Thoracic aorta (tissue), 2 donors: Measurements from ENCODE around the gene APBA3. TPM values are rescaled to one million over a fixed set of nuclear protein-coding genes. Genes with fewer than 3 reads are reported as not detected.

ENCODE experiments used
- ATAC-seq: fragments of 150-250 bp; one replicate; pipeline ENCODE4 v1.8.0; 2017; ENCODE audit warnings: low read depth; ENCODE audit not compliant: insufficient number of reproducible peaks, low FRiP score
- DNase-seq: peaks from one replicate; pipeline ENCODE4 v3.0.0-alpha.2; 2020; ENCODE audit warnings: low spot score
- H3K27ac ChIP-seq, 2 donors: fragments of 200-600 bp; sonication (generic); 1 replicate in 1 of 2; 2 replicates in 1 of 2; pipeline ENCODE4 v1.5.1; 2016; ENCODE audit warnings: mild to moderate bottlenecking in 2 of 2, moderate library complexity in 2 of 2
- H3K27me3 ChIP-seq: fragments of 200-600 bp; sonication (generic); replicated peaks from 2 replicates; pipeline ENCODE4 v1.6.0; 2016; ENCODE audit warnings: mild to moderate bottlenecking; ENCODE audit not compliant: insufficient read depth
- H3K36me3 ChIP-seq: fragments of 200-600 bp; sonication (generic); one replicate; pipeline ENCODE4 v1.5.1; 2016
- H3K4me1 ChIP-seq, 2 donors: fragments of 200-600 bp; sonication (generic); 1 replicate in 1 of 2; 2 replicates in 1 of 2; pipeline versions ENCODE4 v1.5.1 to v1.6.0; 2016; ENCODE audit warnings: low read depth in 2 of 2, mild to moderate bottlenecking in 1 of 2; ENCODE audit not compliant: control insufficient read depth in 1 of 2
- H3K4me3 ChIP-seq: fragments of 200-600 bp; sonication (generic); 2 replicates; pipeline ENCODE4 v1.5.1; 2016; ENCODE audit warnings: mild to moderate bottlenecking
- H3K9me3 ChIP-seq: fragments of 200-600 bp; sonication (generic); 2 replicates; pipeline ENCODE4 v1.5.1; 2016
- total RNA-seq, 2 donors: library from RNA; depleted of rRNA; stranded (reverse); fragments of >200 nt; gene quantifications; one replicate each; pipeline versions ENCODE4 v1.1.0 to v1.2.3, GENCODE V29; 2016
- TF ChIP-seq, protein P1 (sequence below): fragments of 200-600 bp; sonication (generic); IDR thresholded peaks from one replicate; pipeline ENCODE4 v1.5.1; 2019; ENCODE audit warnings: antibody characterized with exemption

Gene APBA3
- total RNA-seq, 2 donors from 2014 or later = 17.4 to 26.8 TPM

DNA sequence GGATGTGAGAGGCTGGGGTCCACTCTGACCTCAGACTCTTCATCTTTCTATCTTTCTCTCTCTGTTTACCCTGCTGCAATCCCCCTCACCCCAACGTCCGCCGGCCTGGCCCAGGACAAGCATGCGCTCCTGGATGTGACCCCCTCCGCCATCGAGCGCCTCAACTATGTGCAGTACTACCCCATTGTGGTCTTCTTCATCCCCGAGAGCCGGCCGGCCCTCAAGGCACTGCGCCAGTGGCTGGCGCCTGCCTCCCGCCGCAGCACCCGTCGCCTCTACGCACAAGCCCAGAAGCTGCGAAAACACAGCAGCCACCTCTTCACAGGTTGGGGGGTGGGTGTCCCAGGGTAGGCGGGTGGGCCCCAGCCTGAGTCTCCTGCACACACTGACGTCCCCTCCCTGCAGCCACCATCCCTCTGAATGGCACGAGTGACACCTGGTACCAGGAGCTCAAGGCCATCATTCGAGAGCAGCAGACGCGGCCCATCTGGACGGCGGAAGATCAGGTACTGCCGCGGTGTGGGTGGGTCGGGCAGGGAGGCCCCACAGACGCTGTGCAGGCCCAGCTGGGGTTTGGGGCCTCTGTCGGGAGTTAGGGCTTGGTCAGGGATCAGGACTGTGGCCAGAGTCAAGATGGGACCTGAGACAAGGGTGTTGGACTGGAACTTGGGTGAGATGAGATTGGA lies 15.0 kb downstream of the APBA3 start:
- ATAC-seq = no peak
- Histone ChIP-seq H3K27ac (no peak overlapping the region), H3K36me3 (peaks cover 7% of the 10 kb centered on the region), H3K9me3 (no peaks in the 10 kb centered on the region), H3K4me3 (no peak overlapping the region), H3K27me3 (no peaks in the 10 kb centered on the region), H3K4me1 (no peaks in the 10 kb centered on the region)
- DNase-seq = no peak
- TF ChIP-seq, protein P1, sequence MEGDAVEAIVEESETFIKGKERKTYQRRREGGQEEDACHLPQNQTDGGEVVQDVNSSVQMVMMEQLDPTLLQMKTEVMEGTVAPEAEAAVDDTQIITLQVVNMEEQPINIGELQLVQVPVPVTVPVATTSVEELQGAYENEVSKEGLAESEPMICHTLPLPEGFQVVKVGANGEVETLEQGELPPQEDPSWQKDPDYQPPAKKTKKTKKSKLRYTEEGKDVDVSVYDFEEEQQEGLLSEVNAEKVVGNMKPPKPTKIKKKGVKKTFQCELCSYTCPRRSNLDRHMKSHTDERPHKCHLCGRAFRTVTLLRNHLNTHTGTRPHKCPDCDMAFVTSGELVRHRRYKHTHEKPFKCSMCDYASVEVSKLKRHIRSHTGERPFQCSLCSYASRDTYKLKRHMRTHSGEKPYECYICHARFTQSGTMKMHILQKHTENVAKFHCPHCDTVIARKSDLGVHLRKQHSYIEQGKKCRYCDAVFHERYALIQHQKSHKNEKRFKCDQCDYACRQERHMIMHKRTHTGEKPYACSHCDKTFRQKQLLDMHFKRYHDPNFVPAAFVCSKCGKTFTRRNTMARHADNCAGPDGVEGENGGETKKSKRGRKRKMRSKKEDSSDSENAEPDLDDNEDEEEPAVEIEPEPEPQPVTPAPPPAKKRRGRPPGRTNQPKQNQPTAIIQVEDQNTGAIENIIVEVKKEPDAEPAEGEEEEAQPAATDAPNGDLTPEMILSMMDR = no peak

DNA sequence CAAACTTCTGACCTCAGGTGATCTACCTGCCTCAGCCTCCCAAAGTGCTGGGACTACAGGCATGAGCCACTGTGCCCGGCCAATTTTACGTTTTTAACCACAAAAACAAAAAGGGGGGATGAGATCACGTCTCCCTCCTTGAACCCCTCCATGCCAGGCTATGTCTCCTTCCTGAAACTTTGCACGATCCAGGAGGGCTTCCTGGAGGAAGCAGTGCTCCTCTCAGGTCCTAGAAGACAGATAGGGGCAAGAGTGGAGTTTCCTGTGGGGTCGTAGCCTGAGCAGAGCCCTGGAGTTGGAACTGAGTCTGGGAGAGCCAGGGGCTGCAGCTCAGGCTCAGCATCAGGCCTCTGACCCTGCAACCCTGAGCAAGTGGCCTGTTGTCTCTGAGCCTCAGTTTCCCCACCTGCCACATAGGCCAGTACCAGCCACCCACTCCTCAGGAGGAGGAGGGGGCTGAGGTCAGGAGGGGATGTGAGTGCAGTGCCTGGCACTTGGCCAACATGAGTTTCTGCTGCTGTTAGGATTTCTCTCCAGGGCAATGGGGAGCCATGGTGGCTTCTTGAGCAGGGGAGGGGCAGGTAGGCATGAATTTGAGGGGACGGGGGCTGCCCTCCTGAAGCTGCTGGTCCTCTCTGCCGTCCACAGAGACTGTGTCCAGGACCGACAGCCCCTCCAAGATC lies 16.0 kb downstream of the APBA3 start:
- no peaks in the 10 kb centered on the region for H3K27me3 ChIP-seq
- H3K4me1 ChIP-seq = no peaks in the 10 kb centered on the region
- H3K4me3 ChIP-seq = no peak overlapping the region
- H3K9me3 ChIP-seq = no peaks in the 10 kb centered on the region
- no peak for DNase-seq
- no peak for ATAC-seq
- peaks cover 5% of the 10 kb centered on the region for H3K36me3 ChIP-seq
- TF ChIP-seq, protein P1 = no peak
- no peak overlapping the region for H3K27ac ChIP-seq

DNA sequence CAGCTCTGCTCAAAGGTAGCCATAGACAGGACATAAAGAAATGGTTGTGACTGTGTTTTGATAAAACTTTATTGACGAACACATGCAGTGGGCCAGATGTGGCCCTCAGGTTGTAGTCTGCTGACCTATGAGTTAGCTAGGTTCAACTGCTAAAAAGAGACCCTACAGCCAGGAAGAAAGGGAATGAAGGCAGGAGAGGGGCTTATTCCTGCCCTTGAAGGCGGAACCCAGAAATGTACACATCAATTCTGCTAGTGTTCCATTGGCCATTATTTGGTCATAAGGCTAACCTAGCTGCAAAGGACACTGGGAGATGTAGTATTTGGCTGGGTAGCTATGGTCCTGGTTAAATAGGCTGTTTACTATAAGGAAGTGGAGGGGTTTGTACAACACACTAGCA lies 18.0 kb downstream of the APBA3 start:
- Histone ChIP-seq H3K27ac (no peak overlapping the region), H3K4me3 (no peak overlapping the region), H3K36me3 (no peaks in the 10 kb centered on the region), H3K27me3 (no peaks in the 10 kb centered on the region), H3K4me1 (no peaks in the 10 kb centered on the region), H3K9me3 (no peaks in the 10 kb centered on the region)
- no peak for ATAC-seq
- TF ChIP-seq, protein P1 = no peak
- no peak for DNase-seq

DNA sequence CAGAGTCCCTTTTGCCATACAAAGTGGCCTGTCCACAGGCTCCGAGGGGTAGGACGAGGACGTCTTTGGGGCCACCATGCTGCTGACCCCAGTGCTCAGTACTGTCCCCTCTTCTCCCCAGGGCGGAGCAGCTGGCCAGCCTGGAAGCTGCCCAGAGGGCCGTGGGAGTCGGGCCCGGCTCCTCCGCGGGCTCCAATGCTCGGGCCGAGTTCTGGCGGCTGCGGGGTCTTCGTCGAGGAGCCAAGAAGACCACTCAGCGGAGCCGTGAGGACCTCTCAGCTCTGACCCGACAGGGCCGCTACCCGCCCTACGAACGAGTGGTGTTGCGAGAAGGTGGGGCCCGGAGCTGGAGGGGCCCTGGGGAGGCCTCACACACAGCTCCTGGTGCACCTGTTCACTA lies 21.1 kb downstream of the APBA3 start:
- TF ChIP-seq, protein P1 = no peak
- Histone ChIP-seq H3K36me3 (no peaks in the 10 kb centered on the region), H3K4me1 (no peaks in the 10 kb centered on the region), H3K9me3 (no peaks in the 10 kb centered on the region), H3K27ac (no peak overlapping the region), H3K4me3 (no peak overlapping the region), H3K27me3 (no peaks in the 10 kb centered on the region)
- ATAC-seq (no peak), DNase-seq (no peak)

DNA sequence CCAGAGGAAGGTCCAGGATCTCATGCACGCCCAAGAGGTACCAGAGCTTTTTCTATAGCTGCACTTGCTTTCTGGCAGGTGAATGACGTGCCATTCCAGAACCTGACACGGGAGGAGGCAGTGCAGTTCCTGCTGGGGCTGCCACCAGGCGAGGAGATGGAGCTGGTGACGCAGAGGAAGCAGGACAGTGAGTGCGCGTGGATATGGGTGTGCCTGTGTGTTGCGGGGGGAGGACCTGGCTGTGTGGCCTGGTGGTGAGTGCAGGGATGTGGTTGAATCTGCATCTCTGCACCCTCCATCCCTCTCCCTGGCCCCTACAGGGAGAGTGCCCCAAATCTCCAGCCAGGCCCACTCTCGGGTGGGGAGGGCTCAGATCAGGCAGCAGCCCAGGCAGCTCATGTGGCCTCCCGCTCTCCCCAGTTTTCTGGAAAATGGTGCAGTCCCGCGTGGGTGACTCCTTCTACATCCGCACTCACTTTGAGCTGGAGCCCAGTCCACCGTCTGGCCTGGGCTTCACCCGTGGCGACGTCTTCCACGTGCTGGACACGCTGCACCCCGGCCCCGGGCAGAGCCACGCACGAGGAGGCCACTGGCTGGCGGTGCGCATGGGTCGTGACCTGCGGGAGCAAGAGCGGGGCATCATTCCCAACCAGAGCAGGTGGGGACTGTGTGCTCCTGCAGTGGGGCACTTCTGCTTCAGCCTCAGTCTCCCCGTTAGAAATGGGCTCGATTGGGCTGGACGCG lies 22.8 kb downstream of the APBA3 start:
- H3K27ac ChIP-seq = no peak overlapping the region
- H3K36me3 ChIP-seq = no peaks in the 10 kb centered on the region
- TF ChIP-seq, protein P1 = no peak
- no peaks in the 10 kb centered on the region for H3K4me1 ChIP-seq
- ATAC-seq (no peak), DNase-seq (no peak)
- H3K9me3 ChIP-seq = no peaks in the 10 kb centered on the region
- no peaks in the 10 kb centered on the region for H3K27me3 ChIP-seq
- H3K4me3 ChIP-seq = no peak overlapping the region
